IMR-90 (cell line): Measurements from ENCODE around the gene SLC22A31.
"Not testable (repeated sequence)": the region's sequence is repeated elsewhere in the genome, so short reads cannot be mapped to it uniquely, and the experiment has no call there.

Source experiments
- BHLHE40 ChIP-seq: fragments of 150-350 bp; IDR thresholded peaks from 2 replicates; pipeline ENCODE4 v1.6.1; 2016; ENCODE audit warnings: mild to moderate bottlenecking, low read depth, low read length
- CHD1 ChIP-seq: IDR thresholded peaks from 2 replicates; pipeline ENCODE4 v1.6.1; 2012; ENCODE audit warnings: low read depth, low read length, improper control_type of control experiment
- FOS ChIP-seq: fragments of 150-350 bp; IDR thresholded peaks from 2 replicates; pipeline ENCODE4 v1.6.1; 2016; ENCODE audit warnings: low read depth, low read length
- MAFK ChIP-seq: IDR thresholded peaks from 2 replicates; pipeline ENCODE4 v1.6.1; 2012; ENCODE audit warnings: low read depth, low read length, improper control_type of control experiment
- MAZ ChIP-seq: IDR thresholded peaks from 2 replicates; pipeline ENCODE4 v1.6.1; 2012; ENCODE audit warnings: low read depth, mild to moderate bottlenecking, low read length, improper control_type of control experiment, moderate library complexity, borderline replicate concordance
- NFE2L2 ChIP-seq: fragments of 150-350 bp; IDR thresholded peaks from 2 replicates; pipeline ENCODE4 v1.6.1; 2016; ENCODE audit warnings: low read depth, mild to moderate bottlenecking, low read length
- POLR2A ChIP-seq: IDR thresholded peaks from 2 replicates; pipeline ENCODE4 v1.6.1; 2012; ENCODE audit warnings: mild to moderate bottlenecking, low read depth, low read length
- RAD21 ChIP-seq: IDR thresholded peaks from 2 replicates; pipeline ENCODE4 v1.6.1; 2012; ENCODE audit warnings: low read length, improper control_type of control experiment
- RFX5 ChIP-seq: IDR thresholded peaks from 2 replicates; pipeline ENCODE4 v1.8.0; 2012; ENCODE audit warnings: low read depth, mild to moderate bottlenecking, low read length, moderate library complexity
- TF ChIP-seq, protein P1 (sequence below): conservative IDR thresholded peaks from 2 replicates; pipeline ENCODE4 v1.5.1; 2012; ENCODE audit warnings: mild to moderate bottlenecking, low read depth, low read length, improper control_type of control experiment
- TF ChIP-seq, protein P2 (sequence below): fragments of 150-350 bp; IDR thresholded peaks from 2 replicates; pipeline ENCODE4 v1.6.1; 2017; ENCODE audit warnings: mild to moderate bottlenecking, antibody characterized with exemption, low read length, low read depth
- TF ChIP-seq, protein P3 (sequence below): fragments of 150-350 bp; IDR thresholded peaks from 2 replicates; pipeline ENCODE4 v1.6.1; 2016; ENCODE audit warnings: low read depth, mild to moderate bottlenecking, low read length, moderate library complexity, borderline replicate concordance

DNA sequence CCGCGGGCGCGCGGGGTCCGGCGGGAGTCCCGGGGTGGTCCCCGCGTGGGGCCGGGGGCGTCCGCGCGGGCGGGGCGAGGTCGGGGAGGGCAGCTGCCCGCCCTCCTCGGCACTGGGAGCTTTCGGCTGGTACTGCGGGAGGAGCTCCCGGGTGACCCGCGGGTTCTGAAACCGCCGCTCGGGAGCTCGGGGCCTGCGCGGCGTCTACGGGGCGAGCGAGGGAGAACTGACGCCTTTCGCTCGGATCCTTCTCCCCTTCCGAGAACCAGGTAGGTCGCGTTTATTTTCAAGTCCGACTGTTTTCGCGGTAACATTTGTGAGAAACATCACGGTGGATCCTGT is 47.4 kb upstream of the SLC22A31 start:
- TF ChIP-seq, protein P1, sequence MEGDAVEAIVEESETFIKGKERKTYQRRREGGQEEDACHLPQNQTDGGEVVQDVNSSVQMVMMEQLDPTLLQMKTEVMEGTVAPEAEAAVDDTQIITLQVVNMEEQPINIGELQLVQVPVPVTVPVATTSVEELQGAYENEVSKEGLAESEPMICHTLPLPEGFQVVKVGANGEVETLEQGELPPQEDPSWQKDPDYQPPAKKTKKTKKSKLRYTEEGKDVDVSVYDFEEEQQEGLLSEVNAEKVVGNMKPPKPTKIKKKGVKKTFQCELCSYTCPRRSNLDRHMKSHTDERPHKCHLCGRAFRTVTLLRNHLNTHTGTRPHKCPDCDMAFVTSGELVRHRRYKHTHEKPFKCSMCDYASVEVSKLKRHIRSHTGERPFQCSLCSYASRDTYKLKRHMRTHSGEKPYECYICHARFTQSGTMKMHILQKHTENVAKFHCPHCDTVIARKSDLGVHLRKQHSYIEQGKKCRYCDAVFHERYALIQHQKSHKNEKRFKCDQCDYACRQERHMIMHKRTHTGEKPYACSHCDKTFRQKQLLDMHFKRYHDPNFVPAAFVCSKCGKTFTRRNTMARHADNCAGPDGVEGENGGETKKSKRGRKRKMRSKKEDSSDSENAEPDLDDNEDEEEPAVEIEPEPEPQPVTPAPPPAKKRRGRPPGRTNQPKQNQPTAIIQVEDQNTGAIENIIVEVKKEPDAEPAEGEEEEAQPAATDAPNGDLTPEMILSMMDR, result not testable (repeated sequence)
- TF ChIP-seq FOS, RFX5, POLR2A, MAFK, RAD21, CHD1, BHLHE40, NFE2L2, MAZ: not testable (repeated sequence)
- TF ChIP-seq, protein P2, sequence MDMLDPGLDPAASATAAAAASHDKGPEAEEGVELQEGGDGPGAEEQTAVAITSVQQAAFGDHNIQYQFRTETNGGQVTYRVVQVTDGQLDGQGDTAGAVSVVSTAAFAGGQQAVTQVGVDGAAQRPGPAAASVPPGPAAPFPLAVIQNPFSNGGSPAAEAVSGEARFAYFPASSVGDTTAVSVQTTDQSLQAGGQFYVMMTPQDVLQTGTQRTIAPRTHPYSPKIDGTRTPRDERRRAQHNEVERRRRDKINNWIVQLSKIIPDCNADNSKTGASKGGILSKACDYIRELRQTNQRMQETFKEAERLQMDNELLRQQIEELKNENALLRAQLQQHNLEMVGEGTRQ, result not testable (repeated sequence)
- TF ChIP-seq, protein P3, sequence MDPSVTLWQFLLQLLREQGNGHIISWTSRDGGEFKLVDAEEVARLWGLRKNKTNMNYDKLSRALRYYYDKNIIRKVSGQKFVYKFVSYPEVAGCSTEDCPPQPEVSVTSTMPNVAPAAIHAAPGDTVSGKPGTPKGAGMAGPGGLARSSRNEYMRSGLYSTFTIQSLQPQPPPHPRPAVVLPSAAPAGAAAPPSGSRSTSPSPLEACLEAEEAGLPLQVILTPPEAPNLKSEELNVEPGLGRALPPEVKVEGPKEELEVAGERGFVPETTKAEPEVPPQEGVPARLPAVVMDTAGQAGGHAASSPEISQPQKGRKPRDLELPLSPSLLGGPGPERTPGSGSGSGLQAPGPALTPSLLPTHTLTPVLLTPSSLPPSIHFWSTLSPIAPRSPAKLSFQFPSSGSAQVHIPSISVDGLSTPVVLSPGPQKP, result not testable (repeated sequence)
